CD4-positive, alpha-beta T cell (primary cell): Measurements from ENCODE around the gene ADAMTS20. TPM values are rescaled to one million over a fixed set of nuclear protein-coding genes. Genes with fewer than 3 reads are reported as not detected.

ENCODE experiments used
- ATAC-seq: fragments of 200-7000 bp; cut with Tn5 transposase; one replicate; pipeline ENCODE4 v1.10.0; 2022; ENCODE audit warnings: mild to moderate bottlenecking; ENCODE audit not compliant: poor library complexity
- CTCF ChIA-PET: fragments of 350-600 bp; sonication (Branson Sonifier 250); formaldehyde crosslinking; loops from one replicate; lab custom pipeline; 2021; ENCODE audit warnings: antibody characterized with exemption, inconsistent platforms; lab: Charles Lee
- POLR2A ChIA-PET: fragments of 350-600 bp; sonication (Branson Sonifier 250); formaldehyde crosslinking; loops from one replicate; lab custom pipeline; 2021; ENCODE audit warnings: antibody characterized with exemption, inconsistent platforms; lab: Charles Lee
- DNase-seq, 14 experiments: peaks; one replicate each; pipeline ENCODE4 v3.0.0-alpha.2; 2013 to 2020; ENCODE audit warnings: mixed read lengths in 2 of 14
- H3K27ac ChIP-seq, 2 donors: one replicate each; pipeline versions ENCODE4 v1.5.1 to v1.7.0; 2013; ENCODE audit warnings: low read length in 2 of 2, low read depth in 1 of 2, mild to moderate bottlenecking in 1 of 2
- H3K27me3 ChIP-seq, 2 experiments: 1 replicate in 1 of 2; 2 replicates in 1 of 2; pipeline versions ENCODE4 v1.6.1 to v1.7.0; 2013; ENCODE audit warnings: low read length in 2 of 2, control low read depth in 1 of 2, mild to moderate bottlenecking in 1 of 2, moderate library complexity in 1 of 2; ENCODE audit not compliant: insufficient read depth in 2 of 2, control insufficient read depth in 1 of 2
- H3K36me3 ChIP-seq: one replicate; pipeline ENCODE4 v1.6.1; 2013; ENCODE audit warnings: low read length, control low read depth; ENCODE audit not compliant: insufficient read depth
- H3K4me1 ChIP-seq: one replicate; pipeline ENCODE4 v1.6.1; 2013; ENCODE audit warnings: low read length, control low read depth; ENCODE audit not compliant: insufficient read depth
- H3K4me3 ChIP-seq: one replicate; pipeline ENCODE4 v1.5.1; 2013; ENCODE audit warnings: mild to moderate bottlenecking, low read length, moderate library complexity
- H3K9me3 ChIP-seq, 2 experiments: 1 replicate in 1 of 2; 2 replicates in 1 of 2; pipeline versions ENCODE4 v1.6.1 to v1.7.0; 2013; ENCODE audit warnings: low read length in 2 of 2, mild to moderate bottlenecking in 2 of 2, control low read depth in 1 of 2, moderate library complexity in 1 of 2; ENCODE audit not compliant: control insufficient read depth in 1 of 2, insufficient read depth in 1 of 2
- H3K27ac Mint-ChIP-seq: one replicate; pipeline ENCODE4 v1.8.0; 2020; ENCODE audit warnings: mixed read lengths
- H3K27me3 Mint-ChIP-seq: one replicate; pipeline ENCODE4 v1.8.0; 2021; ENCODE audit warnings: mixed read lengths
- H3K36me3 Mint-ChIP-seq: one replicate; pipeline ENCODE4 v1.8.0; 2021; ENCODE audit warnings: low read depth, mixed read lengths
- H3K4me1 Mint-ChIP-seq: one replicate; pipeline ENCODE4 v1.8.0; 2021; ENCODE audit warnings: low read depth, mixed read lengths
- H3K4me3 Mint-ChIP-seq: one replicate; pipeline ENCODE4 v1.8.0; 2020; ENCODE audit warnings: mild to moderate bottlenecking, mixed read lengths
- H3K9me3 Mint-ChIP-seq: one replicate; pipeline ENCODE4 v1.8.0; 2020; ENCODE audit warnings: mixed read lengths
- intact Hi-C, 2 experiments: fragments of 100-400 bp; cut with DNase I in 1 of 2; cut with micrococcal nuclease in 1 of 2; formaldehyde crosslinking; loops; one replicate each; pipeline versions ENCODE4 v1.15.1 to v1.9.0; 2023 to 2025; cut with DNase I, micrococcal nuclease
- total RNA-seq, 174 experiments: library from RNA in 2 of 174; stranded (reverse) in 2 of 174; gene quantifications; one replicate each; pipeline ENCODE4 v1.2.3 and lab custom pipeline; 2021 to 2026
- TF ChIP-seq, protein P1 (sequence below): fragments of 200-600 bp; IDR thresholded peaks from one replicate; pipeline ENCODE4 v1.8.0; 2022; ENCODE audit warnings: antibody characterized with exemption, mild to moderate bottlenecking

The ADAMTS20 gene
- total RNA-seq, 2 experiments from 2014 or later: not detected

GRCh38 chr12:43349863-43350262, 202.1 kb downstream of the ADAMTS20 start:
- Histone ChIP-seq H3K4me1 (no peaks in the 10 kb centered on the region), H3K36me3 (no peaks in the 10 kb centered on the region), H3K27me3 (no peaks in the 10 kb centered on the region), H3K27ac (no peak overlapping the region), H3K9me3 (peaks cover 3% of the 10 kb centered on the region in 2 experiments), H3K4me3 (no peak overlapping the region)
- no peak for DNase-seq
- H3K27me3 Mint-ChIP-seq: peaks cover 4% of the 10 kb centered on the region
- H3K36me3 Mint-ChIP-seq: no peaks in the 10 kb centered on the region
- no peaks in the 10 kb centered on the region for H3K4me1 Mint-ChIP-seq
- CTCF ChIA-PET: no interaction called here
- H3K27ac Mint-ChIP-seq: no peak overlapping the region
- intact Hi-C loops: no loop called here
- no peak for ATAC-seq
- H3K9me3 Mint-ChIP-seq: no peaks in the 10 kb centered on the region
- H3K4me3 Mint-ChIP-seq: no peak overlapping the region
- TF ChIP-seq, protein P1, sequence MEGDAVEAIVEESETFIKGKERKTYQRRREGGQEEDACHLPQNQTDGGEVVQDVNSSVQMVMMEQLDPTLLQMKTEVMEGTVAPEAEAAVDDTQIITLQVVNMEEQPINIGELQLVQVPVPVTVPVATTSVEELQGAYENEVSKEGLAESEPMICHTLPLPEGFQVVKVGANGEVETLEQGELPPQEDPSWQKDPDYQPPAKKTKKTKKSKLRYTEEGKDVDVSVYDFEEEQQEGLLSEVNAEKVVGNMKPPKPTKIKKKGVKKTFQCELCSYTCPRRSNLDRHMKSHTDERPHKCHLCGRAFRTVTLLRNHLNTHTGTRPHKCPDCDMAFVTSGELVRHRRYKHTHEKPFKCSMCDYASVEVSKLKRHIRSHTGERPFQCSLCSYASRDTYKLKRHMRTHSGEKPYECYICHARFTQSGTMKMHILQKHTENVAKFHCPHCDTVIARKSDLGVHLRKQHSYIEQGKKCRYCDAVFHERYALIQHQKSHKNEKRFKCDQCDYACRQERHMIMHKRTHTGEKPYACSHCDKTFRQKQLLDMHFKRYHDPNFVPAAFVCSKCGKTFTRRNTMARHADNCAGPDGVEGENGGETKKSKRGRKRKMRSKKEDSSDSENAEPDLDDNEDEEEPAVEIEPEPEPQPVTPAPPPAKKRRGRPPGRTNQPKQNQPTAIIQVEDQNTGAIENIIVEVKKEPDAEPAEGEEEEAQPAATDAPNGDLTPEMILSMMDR: no peak
- POLR2A ChIA-PET: no interaction called here

GRCh38 chr12:43348221-43348620, 203.8 kb downstream of the ADAMTS20 start:
- CTCF ChIA-PET: no interaction called here
- peaks cover 7% of the 10 kb centered on the region in 2 experiments for H3K9me3 ChIP-seq
- Mint-ChIP-seq H3K4me3 (no peak overlapping the region), H3K27me3 (peaks cover 4% of the 10 kb centered on the region), H3K36me3 (no peaks in the 10 kb centered on the region), H3K27ac (no peak overlapping the region), H3K9me3 (no peaks in the 10 kb centered on the region), H3K4me1 (no peaks in the 10 kb centered on the region)
- TF ChIP-seq, protein P1: no peak
- no peaks in the 10 kb centered on the region for H3K4me1 ChIP-seq
- no peak overlapping the region for H3K27ac ChIP-seq
- H3K36me3 ChIP-seq: no peaks in the 10 kb centered on the region
- H3K4me3 ChIP-seq: no peak overlapping the region
- POLR2A ChIA-PET: no interaction called here
- no peak for ATAC-seq
- no peak for DNase-seq
- no peaks in the 10 kb centered on the region for H3K27me3 ChIP-seq
- intact Hi-C loops: no loop called here

DNA sequence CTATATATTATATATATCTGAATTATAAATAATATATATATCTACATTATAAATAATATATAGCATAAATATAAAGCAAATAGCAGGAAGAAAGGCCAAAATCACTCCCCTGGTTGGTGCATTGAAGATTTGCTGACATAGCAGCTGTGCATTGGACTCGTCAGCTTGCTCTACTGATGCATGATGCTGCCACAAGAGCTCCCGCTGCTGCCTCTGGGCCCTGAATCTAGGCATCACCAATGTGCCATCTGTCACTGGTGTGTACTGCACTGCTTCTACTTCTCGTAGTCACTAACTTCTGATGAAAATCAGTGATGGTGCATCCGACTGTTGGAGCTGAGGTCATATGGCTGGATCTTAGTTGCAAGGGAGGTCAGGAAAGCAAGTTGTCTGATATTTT, 205.0 kb downstream of the ADAMTS20 start:
- Histone ChIP-seq H3K27me3 (no peaks in the 10 kb centered on the region), H3K4me3 (no peak overlapping the region), H3K27ac (no peak overlapping the region), H3K4me1 (no peaks in the 10 kb centered on the region), H3K36me3 (no peaks in the 10 kb centered on the region), H3K9me3 (peaks cover 7% of the 10 kb centered on the region in 2 experiments)
- intact Hi-C loops: no loop called here
- CTCF ChIA-PET: no interaction called here
- Mint-ChIP-seq H3K4me1 (no peaks in the 10 kb centered on the region), H3K9me3 (no peaks in the 10 kb centered on the region), H3K27ac (no peak overlapping the region), H3K36me3 (no peaks in the 10 kb centered on the region), H3K27me3 (peaks cover 4% of the 10 kb centered on the region), H3K4me3 (no peak overlapping the region)
- TF ChIP-seq, protein P1: no peak
- DNase-seq (no peak), ATAC-seq (no peak)
- POLR2A ChIA-PET: no interaction called here
